Endometrium (tissue), 2 donors: ENCODE measurements around the gene PTPN14.
"Not testable (repeated sequence)": the region's sequence is repeated elsewhere in the genome, so short reads cannot be mapped to it uniquely, and the experiment has no call there.

Experiments used
- FAIRE-seq: peaks from 2 replicates; lab custom pipeline; 2012; peaks lifted over from hg19 to GRCh38; lab: Jason Lieb, UNC
- donor health status: control.
- donor health status: control.

Gene PTPN14

DNA sequence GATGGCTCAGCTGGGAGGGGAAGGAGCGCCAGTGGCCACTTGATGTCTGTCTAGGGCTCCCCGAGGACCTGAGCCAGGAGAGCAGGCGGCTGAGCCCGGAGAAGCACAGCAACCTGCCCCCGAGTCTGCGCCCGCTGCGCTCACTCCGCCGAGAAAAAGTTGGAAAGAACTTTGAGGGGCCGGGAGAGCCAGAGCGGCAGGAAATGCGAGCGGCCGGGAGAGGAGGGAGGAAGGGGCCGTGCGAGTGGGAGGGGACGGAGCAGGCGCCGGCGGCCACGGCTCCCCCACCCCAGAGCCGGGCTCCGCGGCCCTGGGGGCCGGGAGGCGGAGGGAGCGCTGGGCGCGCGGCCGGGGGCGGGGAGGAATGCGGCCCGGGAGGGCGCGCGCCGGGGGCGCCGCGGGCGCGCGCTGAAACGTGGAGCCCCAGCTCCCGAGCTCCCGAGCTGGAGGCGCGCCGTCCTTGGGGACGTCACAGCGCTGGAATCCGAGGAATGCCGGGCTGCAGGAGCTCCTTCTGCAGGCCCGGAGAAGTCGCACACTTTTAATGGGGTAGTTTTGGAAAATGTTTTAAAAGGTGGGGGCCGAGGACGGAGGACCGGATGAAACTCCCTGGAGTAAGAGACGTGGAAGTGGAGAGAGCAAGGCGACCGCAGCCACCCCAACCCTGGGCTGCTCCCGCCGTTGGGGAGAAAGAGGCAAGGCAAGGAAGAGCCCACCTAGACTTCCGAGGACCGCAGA is at the start of gene PTPN14:
Gene PTPN14, minus strand, starts transcription at position 167 of the 738 bp plus-strand sequence. CDS start 86,799 bp downstream, outside the sequence.
- FAIRE-seq, result no peak

GRCh38 chr1:214593158-214593557 is 41.8 kb upstream of the PTPN14 start:
- FAIRE-seq, result no peak

DNA sequence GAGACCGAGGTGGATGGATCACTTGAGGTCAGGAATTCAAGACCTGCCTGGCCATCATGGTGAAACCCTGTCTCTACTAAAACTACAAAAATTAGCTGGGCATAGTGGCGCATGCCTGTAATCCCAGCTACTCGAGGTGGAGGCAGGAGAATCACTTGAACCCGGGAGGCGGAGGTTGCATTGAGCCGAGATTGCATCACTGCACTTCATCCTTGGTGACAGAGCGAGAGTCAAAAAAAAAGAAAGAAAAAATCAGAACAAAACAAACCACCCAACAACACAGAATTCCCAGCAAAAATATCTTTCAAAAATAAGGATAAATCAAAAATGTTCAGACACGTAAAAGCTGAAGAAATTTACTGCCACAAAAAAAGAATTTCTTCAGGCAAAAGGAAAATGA is 40.5 kb upstream of the PTPN14 start:
- not testable (repeated sequence) for FAIRE-seq

DNA sequence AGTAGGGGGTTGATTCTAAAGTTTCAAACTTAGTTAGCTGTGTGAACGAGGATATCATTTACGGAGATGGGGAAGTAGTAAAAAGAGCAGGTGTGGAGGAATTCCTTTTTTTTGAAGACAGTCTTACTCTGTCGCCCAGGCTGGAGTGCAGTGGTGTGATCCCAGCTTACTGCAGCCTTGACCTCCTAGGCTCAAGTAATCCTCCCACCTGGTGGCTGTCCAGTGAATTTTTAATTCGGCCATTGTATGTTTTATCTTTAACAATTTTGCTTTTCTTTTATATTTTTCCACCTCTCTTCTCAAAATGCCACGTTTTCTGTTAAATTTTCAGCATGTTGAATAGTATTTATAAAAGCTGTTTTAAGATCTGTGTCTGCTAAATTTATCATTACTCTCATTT is 39.3 kb upstream of the PTPN14 start:
- FAIRE-seq, result no peak

DNA sequence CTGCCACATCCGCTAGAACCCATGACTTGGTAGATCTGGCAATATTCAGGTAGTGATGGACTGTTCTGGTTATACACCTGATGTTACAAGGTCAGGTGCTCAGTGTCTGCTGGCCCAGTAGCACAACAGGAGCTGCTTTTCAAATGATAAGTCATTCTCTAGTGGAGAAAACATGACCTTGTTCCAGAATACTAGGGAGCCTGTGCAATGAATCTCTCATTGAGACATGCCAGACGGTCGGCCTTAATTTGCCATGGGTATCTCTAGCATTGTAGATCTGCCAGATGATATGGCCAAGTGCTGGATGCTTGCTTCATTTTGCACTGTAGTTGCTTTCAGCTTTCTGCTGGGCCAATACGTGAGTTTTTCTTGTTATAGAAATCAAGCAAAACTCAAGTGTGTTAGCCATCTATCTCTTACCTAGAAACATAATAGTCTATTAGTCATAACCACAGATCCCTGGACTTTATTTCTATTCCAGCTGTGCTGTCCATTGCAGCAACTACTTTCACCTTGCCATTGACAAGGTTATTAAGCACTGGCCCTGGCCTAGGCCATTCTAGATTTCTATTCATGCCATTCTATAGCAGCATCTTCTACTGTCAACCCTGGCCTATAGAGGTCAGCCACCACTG is 37.7 kb upstream of the PTPN14 start:
- FAIRE-seq, result no peak

GRCh38 chr1:214587165-214587564 is 35.8 kb upstream of the PTPN14 start:
- FAIRE-seq, result no peak

DNA sequence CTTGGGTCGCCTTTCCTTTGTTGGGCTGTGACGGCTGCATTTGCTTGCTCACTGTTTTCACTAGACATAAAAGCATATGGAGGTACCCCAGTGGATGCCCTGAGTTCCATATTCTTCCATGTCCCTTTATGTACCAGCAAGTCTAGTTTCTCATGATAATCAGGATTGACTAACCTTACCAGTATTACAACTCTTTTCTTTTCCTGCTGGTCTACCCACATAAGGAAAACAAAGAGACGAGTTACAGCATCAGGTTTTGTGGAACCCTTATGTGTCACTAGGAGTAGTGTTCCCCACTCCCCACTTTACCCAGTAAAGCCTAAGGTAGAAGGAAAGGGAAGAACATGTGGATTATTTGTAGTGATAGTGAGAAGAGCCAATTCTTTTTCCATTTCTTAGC is 35.2 kb upstream of the PTPN14 start:
- FAIRE-seq, result no peak

- peak; percentile 85 for FAIRE-seq
Measured at GRCh38 chr1:214584805-214585766, 33.7 kb upstream of the PTPN14 start.

- FAIRE-seq, result no peak
Measured at GRCh38 chr1:214583824-214584554, 32.6 kb upstream of the PTPN14 start.

DNA sequence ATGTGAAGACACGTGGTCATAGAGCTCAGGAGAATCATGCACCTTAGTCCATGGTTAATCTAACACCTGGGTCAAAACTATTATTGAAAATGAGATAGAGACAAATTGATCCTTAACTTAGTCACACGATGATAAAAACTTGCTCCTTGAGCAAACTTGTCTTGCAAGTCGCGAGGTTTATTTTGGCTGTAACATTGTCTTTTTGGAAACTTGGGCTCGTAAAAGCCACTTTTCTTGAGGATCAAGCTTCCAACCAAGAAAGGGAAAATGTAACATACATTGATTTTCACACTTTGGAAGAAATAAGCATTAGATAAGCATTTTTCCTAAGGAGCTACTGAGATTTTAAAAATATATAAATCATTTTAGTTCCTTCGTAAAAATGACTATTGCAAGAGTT is 31.7 kb upstream of the PTPN14 start:
- FAIRE-seq, result no peak

DNA sequence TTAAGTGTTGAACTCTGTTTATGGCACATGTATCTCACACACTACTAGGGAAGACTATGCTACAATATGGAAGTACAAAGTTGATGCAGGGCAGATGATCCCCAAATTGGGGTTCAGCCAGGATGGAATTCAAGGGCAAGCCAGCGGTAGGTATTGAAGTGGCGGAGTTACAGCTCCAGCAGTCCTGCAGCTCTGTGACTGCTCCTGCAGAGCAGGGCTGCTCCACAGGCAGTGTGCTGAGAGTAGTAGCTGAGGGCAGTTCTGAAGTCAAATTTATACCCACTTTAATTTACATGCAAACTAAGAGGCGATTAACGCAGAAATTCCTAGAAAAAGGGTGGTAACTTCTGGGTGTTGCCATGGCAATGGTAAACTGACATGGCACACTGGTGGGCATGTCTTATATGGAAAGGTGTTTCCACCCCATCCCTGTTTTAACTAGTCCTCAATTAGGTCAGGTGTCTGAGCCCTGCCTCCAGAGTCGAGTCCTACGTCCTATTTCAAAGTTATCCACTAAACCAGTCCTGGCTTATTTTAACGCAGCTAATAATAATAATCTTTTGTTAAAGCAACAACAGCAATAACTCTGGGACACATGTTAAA is 31.0 kb upstream of the PTPN14 start:
- FAIRE-seq, result no peak

- FAIRE-seq, result no peak
Measured at GRCh38 chr1:214581785-214582184, 30.4 kb upstream of the PTPN14 start.

DNA sequence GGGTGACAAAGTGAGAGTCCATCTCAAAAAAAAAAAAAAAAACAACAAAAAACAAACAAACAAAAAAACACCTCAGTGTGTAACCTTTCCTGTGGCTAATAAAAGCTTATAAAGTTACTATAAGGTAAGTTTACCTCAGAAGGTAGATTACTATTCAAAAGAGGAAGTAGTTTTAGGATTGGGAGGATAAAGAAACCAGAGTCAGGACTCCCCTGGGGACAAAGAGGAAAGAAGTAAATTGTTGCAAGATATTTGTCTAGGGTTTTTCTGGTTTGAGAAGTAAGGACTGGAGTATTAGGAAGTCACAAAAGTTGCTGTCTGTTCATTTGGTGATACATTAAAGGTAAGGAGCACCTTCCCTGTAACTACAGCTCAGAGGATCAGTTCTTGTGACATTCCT is 27.8 kb upstream of the PTPN14 start:
- FAIRE-seq, result no peak

DNA sequence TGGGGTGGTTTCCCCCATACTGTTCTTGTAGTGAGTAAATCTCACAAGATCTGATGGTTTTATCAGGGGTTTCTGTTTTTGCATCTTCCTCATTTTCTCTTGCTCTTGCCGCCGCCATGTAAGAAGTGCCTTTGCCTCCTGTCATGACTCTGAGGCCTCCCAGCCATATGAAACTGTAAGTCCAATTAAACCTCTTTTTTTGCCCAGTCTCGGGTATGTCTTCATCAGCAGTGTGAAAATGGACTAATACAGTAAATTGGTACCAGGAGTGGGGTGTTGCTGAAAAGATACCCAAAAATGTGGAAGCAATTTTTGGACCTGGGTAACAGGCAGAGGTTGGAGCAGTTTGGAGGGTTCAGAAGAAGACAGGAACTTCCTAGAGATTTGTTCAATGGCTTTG is 24.7 kb upstream of the PTPN14 start:
- FAIRE-seq, result not testable (repeated sequence)

GRCh38 chr1:214574598-214575411 is 23.4 kb upstream of the PTPN14 start:
- FAIRE-seq, result no peak

- FAIRE-seq, result no peak
Measured at GRCh38 chr1:214573386-214574318, 22.2 kb upstream of the PTPN14 start.

DNA sequence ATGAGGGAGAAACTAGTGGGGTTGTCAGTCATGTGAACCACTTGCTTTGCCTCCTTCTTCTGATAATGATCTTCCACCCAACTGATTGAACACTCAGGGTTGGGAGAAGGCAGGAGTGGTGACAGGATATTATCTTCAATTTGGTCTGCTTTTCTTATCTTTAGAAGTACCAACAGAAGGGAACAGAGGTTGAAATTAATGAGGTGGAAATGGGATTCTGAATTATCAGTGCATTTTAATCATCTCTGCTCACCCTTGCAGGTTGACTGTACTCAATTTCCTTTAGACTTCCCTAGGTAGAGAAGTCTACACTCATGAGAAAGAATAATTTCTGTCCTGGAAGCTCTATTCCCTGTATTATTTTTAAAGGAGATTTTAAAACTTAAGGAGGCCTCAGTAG is 19.9 kb upstream of the PTPN14 start:
- no peak for FAIRE-seq

- no peak for FAIRE-seq
Measured at GRCh38 chr1:214570442-214570841, 19.0 kb upstream of the PTPN14 start.

DNA sequence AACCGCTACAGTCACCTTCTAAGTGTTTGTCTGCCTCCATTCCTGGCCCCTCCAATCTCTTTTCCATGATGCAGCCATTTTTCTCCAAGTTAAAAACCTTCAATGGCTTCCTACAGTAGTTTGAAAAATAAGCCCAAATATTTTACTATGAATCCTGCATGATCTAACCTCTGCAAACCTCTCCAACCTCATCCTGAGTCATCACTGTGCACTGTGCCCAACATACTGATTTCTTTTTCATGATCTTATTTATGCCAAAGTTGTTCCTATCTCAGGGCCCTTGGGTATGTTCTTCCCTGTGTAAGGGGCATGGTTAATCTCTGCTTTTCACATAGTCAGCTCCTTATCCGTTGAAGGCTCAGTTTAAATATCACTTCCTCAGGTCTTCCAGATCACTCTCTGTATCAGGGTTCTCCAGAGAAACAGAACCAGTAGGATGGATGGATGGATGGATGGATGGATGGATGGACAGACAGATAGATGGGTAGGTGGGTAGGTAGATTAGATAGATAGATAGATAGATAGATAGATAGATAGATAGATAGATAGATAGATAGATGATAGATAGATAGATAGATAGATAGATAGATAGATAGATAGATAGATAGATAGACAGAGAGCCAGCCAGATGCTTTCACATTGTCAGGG is 18.1 kb upstream of the PTPN14 start:
- no peak for FAIRE-seq
